PC-3 (cell line): Measurements from ENCODE around the gene PIEZO2. TPM values are rescaled to one million over a fixed set of nuclear protein-coding genes. Genes with fewer than 3 reads are reported as not detected.

Experiments
- ATAC-seq: fragments of 200-7000 bp; cut with Tn5 transposase; 2 replicates; pipeline ENCODE4 v1.9.1; 2020; ENCODE audit warnings: mild to moderate bottlenecking, moderate library complexity
- BruUV-seq: library from RNA; stranded (reverse); fragments of 400-500 nt; replicated peaks from 2 replicates; lab custom pipeline; 2021; lab: Mats Ljungman, UMichigan
- CTCF ChIA-PET: fragments of 300-600 bp; sonication (Branson Sonifier 250); formaldehyde crosslinking; loops from one replicate; lab custom pipeline; 2022; ENCODE audit warnings: antibody characterized with exemption; lab: Charles Lee
- POLR2A ChIA-PET: fragments of 300-600 bp; sonication (Branson Sonifier 250); formaldehyde crosslinking; loops from one replicate; lab custom pipeline; 2022; ENCODE audit warnings: antibody characterized with exemption; ENCODE audit not compliant: unreplicated experiment; lab: Charles Lee
- DNase-seq: peaks from one replicate; pipeline ENCODE4 v3.0.0-alpha.2; 2015
- H2AFZ ChIP-seq: fragments of 300-600 bp; sonication (generic); 2 replicates; pipeline ENCODE4 v1.6.0; 2016; ENCODE audit warnings: antibody characterized with exemption, low read length
- H3F3A ChIP-seq: fragments of 300-600 bp; sonication (generic); one replicate; pipeline ENCODE4 v1.6.0; 2017; ENCODE audit warnings: antibody characterized with exemption, low read length, control low read depth, mild to moderate bottlenecking; ENCODE audit not compliant: unreplicated experiment
- H3K27ac ChIP-seq: fragments of 300-600 bp; sonication (generic); 2 replicates; pipeline ENCODE4 v1.5.1; 2016; ENCODE audit warnings: mild to moderate bottlenecking, low read length
- H3K27me3 ChIP-seq: fragments of 300-600 bp; sonication (generic); 2 replicates; pipeline ENCODE4 v1.6.1; 2016; ENCODE audit warnings: low read length, mixed read lengths
- H3K36me3 ChIP-seq: fragments of 300-600 bp; sonication (generic); 2 replicates; pipeline ENCODE4 v1.6.1; 2016; ENCODE audit warnings: low read depth, mixed run types, low read length, mixed read lengths
- H3K4me1 ChIP-seq: fragments of 300-600 bp; sonication (generic); 2 replicates; pipeline ENCODE4 v1.5.1; 2016; ENCODE audit warnings: low read length; ENCODE audit not compliant: insufficient read depth
- H3K4me2 ChIP-seq: fragments of 300-600 bp; sonication (generic); 2 replicates; pipeline ENCODE4 v1.6.0; 2016; ENCODE audit warnings: low read length
- H3K4me3 ChIP-seq: fragments of 300-600 bp; sonication (generic); 2 replicates; pipeline ENCODE4 v1.5.1; 2016; ENCODE audit warnings: mild to moderate bottlenecking, low read length, mixed read lengths
- H3K79me2 ChIP-seq: fragments of 300-600 bp; sonication (generic); 2 replicates; pipeline ENCODE4 v1.6.1; 2017; ENCODE audit warnings: low read length, mixed read lengths
- H3K9ac ChIP-seq: fragments of 300-600 bp; sonication (generic); 2 replicates; pipeline ENCODE4 v1.6.0; 2016; ENCODE audit warnings: mild to moderate bottlenecking, low read length
- H3K9me2 ChIP-seq: fragments of 300-600 bp; sonication (generic); replicated peaks from 2 replicates; pipeline ENCODE4 v1.6.1; 2016; ENCODE audit warnings: mixed run types, low read length, mixed read lengths
- H3K9me3 ChIP-seq: fragments of 300-600 bp; sonication (generic); 2 replicates; pipeline ENCODE4 v1.6.1; 2016; ENCODE audit warnings: low read length, mixed read lengths
- H4K20me1 ChIP-seq: fragments of 300-600 bp; sonication (generic); 2 replicates; pipeline ENCODE4 v1.6.1; 2016; ENCODE audit warnings: low read length, mixed read lengths
- CTCF ChIP-seq: fragments of 300-600 bp; sonication (generic); conservative IDR thresholded peaks from 2 replicates; pipeline ENCODE4 v1.5.1; 2017; ENCODE audit warnings: antibody characterized with exemption, low read depth, mild to moderate bottlenecking, low read length
- EZH2 ChIP-seq: fragments of 300-600 bp; sonication (generic); IDR thresholded peaks from one replicate; pipeline ENCODE4 v1.6.1; 2017; ENCODE audit warnings: antibody characterized with exemption, mild to moderate bottlenecking, low read length; ENCODE audit not compliant: unreplicated experiment
- EZH2phosphoT487 ChIP-seq: fragments of 300-600 bp; sonication (generic); IDR thresholded peaks from 2 replicates; pipeline ENCODE4 v1.6.1; 2018; ENCODE audit warnings: mild to moderate bottlenecking, antibody characterized with exemption, low read length, borderline replicate concordance
- intact Hi-C: fragments of 100-400 bp; cut with micrococcal nuclease; formaldehyde crosslinking; loops from 2 replicates; pipeline ENCODE4 v1.9.0; 2023
- total RNA-seq: library from RNA; depleted of rRNA; stranded (reverse); fragments of >200 nt; gene quantifications from 2 replicates; pipeline ENCODE4 v1.2.3, GENCODE V29; 2014

Gene PIEZO2
- total RNA-seq, 1 experiment from 2014 or later = not detected

GRCh38 chr18:11115276-11115675, 34.1 kb downstream of the PIEZO2 start:
- no peak overlapping the region for H2AFZ ChIP-seq
- H3K27me3 ChIP-seq = peaks cover 62% of the 10 kb centered on the region
- H3K79me2 ChIP-seq = no peaks in the 10 kb centered on the region
- ChIA-PET POLR2A (no interaction called here), CTCF (no interaction called here)
- TF ChIP-seq EZH2phosphoT487 (no peak), CTCF (no peak), EZH2 (no peak)
- H3K4me1 ChIP-seq = no peaks in the 10 kb centered on the region
- H3K9me3 ChIP-seq = no peaks in the 10 kb centered on the region
- DNase-seq (no peak), ATAC-seq (no peak)
- H3F3A ChIP-seq = no peaks in the 10 kb centered on the region
- no peak overlapping the region for H3K4me2 ChIP-seq
- no peak overlapping the region for H3K9ac ChIP-seq
- intact Hi-C loops = no loop called here
- no peak overlapping the region for H3K4me3 ChIP-seq
- H3K36me3 ChIP-seq = no peaks in the 10 kb centered on the region
- H4K20me1 ChIP-seq = no peaks in the 10 kb centered on the region
- H3K9me2 ChIP-seq = no peaks in the 10 kb centered on the region
- no peak overlapping the region for H3K27ac ChIP-seq
- no TSS peak for BruUV-seq

- no peak overlapping the region for H2AFZ ChIP-seq
- no peaks in the 10 kb centered on the region for H3F3A ChIP-seq
- H3K4me1 ChIP-seq = no peaks in the 10 kb centered on the region
- H3K4me2 ChIP-seq = no peak overlapping the region
- ATAC-seq (no peak), DNase-seq (no peak)
- H3K9me3 ChIP-seq = no peaks in the 10 kb centered on the region
- no peaks in the 10 kb centered on the region for H4K20me1 ChIP-seq
- H3K27me3 ChIP-seq = peaks cover 68% of the 10 kb centered on the region
- intact Hi-C loops = no loop called here
- no peaks in the 10 kb centered on the region for H3K36me3 ChIP-seq
- no peak overlapping the region for H3K4me3 ChIP-seq
- H3K9me2 ChIP-seq = no peaks in the 10 kb centered on the region
- TF ChIP-seq EZH2 (no peak), EZH2phosphoT487 (no peak), CTCF (no peak)
- no peaks in the 10 kb centered on the region for H3K79me2 ChIP-seq
- CTCF ChIA-PET = no interaction called here
- BruUV-seq = no TSS peak
- no peak overlapping the region for H3K27ac ChIP-seq
- no peak overlapping the region for H3K9ac ChIP-seq
- POLR2A ChIA-PET = no interaction called here
These were observed 34.7 kb downstream of the PIEZO2 start for GRCh38 chr18:11114653-11115052.

- no TSS peak for BruUV-seq
- no peak overlapping the region for H3K4me2 ChIP-seq
- no peaks in the 10 kb centered on the region for H3K4me1 ChIP-seq
- H3K9ac ChIP-seq = no peak overlapping the region
- intact Hi-C loops = no loop called here
- no peak overlapping the region for H3K27ac ChIP-seq
- ChIA-PET CTCF (no interaction called here), POLR2A (no interaction called here)
- H3K4me3 ChIP-seq = no peak overlapping the region
- no peak overlapping the region for H2AFZ ChIP-seq
- no peaks in the 10 kb centered on the region for H3K9me3 ChIP-seq
- DNase-seq (no peak), ATAC-seq (no peak)
- H3K9me2 ChIP-seq = no peaks in the 10 kb centered on the region
- no peaks in the 10 kb centered on the region for H3F3A ChIP-seq
- peaks cover 73% of the 10 kb centered on the region for H3K27me3 ChIP-seq
- TF ChIP-seq CTCF (no peak), EZH2phosphoT487 (no peak), EZH2 (no peak)
- no peaks in the 10 kb centered on the region for H3K79me2 ChIP-seq
- H3K36me3 ChIP-seq = no peaks in the 10 kb centered on the region
- H4K20me1 ChIP-seq = no peaks in the 10 kb centered on the region
These were observed 35.4 kb downstream of the PIEZO2 start for GRCh38 chr18:11113937-11114336.
